ENCODE data around the gene NUBP2. TPM values are rescaled to one million over a fixed set of nuclear protein-coding genes. Genes with fewer than 3 reads are reported as not detected.

The NUBP2 gene
- total and polyA plus RNA-seq, 8 donors = 14.7 to 171 (median 67.7) TPM

GRCh38 chr16:1825864-1826690 lies 43.3 kb downstream of the NUBP2 start:
- TF ChIP-seq POLR2A (IDR thresholded peaks at IDR 0.05) (no peak), EP300 (IDR thresholded peaks at IDR 0.05) (no peak), POLR2AphosphoS5 (IDR thresholded peaks at IDR 0.05) (no peak)
- TF ChIP-seq, protein P1, sequence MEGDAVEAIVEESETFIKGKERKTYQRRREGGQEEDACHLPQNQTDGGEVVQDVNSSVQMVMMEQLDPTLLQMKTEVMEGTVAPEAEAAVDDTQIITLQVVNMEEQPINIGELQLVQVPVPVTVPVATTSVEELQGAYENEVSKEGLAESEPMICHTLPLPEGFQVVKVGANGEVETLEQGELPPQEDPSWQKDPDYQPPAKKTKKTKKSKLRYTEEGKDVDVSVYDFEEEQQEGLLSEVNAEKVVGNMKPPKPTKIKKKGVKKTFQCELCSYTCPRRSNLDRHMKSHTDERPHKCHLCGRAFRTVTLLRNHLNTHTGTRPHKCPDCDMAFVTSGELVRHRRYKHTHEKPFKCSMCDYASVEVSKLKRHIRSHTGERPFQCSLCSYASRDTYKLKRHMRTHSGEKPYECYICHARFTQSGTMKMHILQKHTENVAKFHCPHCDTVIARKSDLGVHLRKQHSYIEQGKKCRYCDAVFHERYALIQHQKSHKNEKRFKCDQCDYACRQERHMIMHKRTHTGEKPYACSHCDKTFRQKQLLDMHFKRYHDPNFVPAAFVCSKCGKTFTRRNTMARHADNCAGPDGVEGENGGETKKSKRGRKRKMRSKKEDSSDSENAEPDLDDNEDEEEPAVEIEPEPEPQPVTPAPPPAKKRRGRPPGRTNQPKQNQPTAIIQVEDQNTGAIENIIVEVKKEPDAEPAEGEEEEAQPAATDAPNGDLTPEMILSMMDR (IDR thresholded peaks at IDR 0.05) = no peak
- H3K4me3 ChIP-seq = peak overlapping the region; percentile 88 to 100 (median 96)
- H3K27me3 ChIP-seq = no peaks in the 10 kb centered on the region
- 1 to 4% (median 1%) methylated on average over 41 to 96 of the region's 96 CpGs for WGBS, 5 donors
- no peaks in the 10 kb centered on the region for H3K9me3 ChIP-seq
- peak; percentile 63 to 87 for DNase-seq
- H3K36me3 ChIP-seq = peaks cover 6 to 28% (median 24%) of the 10 kb centered on the region in 4 donors
- intact Hi-C loops (cut with DNase I; ENCODE audit: low total_unique reads) = no loop called here
- peaks cover 29 to 63% (median 59%) of the 10 kb centered on the region in 4 donors for H3K4me1 ChIP-seq
- H3K27ac ChIP-seq = peak overlapping the region; percentile 73 to 98 (median 94)

DNA sequence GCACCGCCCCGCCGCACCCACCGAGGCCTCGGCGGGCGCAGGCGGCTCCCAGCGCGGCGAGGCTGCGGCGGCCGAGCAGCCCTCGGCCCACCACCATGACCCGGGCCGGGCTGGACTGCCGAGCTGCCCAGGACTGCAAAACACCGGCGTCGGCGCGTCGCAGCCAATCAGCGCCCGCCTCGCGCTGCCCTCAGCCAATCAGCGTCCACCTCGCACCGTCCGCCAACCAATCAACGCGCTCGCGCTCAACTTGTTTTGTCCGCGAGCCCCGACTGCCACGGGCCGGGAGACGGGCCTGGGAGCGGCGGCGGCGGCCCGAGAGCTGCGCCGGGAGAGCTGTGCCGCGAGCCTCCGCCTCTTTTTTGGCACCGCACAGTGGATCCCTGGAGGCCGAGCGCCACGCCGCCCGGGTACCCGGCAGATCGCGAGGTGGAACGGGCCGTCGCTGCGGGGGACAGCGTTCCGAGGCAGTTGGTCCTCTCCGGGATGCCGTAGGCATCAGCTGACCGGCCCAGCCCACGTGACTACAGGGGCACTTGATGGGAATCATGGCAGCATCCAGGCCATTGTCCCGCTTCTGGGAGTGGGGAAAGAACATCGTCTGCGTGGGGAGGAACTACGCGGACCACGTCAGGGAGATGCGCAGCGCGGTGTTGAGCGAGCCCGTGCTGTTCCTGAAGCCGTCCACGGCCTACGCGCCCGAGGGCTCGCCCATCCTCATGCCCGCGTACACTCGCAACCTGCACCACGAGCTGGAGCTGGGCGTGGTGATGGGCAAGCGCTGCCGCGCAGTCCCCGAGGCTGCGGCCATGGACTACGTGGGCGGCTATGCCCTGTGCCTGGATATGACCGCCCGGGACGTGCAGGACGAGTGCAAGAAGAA lies 44.2 kb downstream of the NUBP2 start, which contains the start of the genes FAHD1 and HAGH:
Gene FAHD1 (plus strand): TSS at position 516 of the 883 bp plus-strand sequence. CDS start 33 bp downstream, at position 549.
Gene HAGH (minus strand): TSS at position 135 of the 883 bp plus-strand sequence. CDS start 38 bp downstream, at position 97.
- H3K27me3 ChIP-seq = no peaks in the 10 kb centered on the region
- peaks cover 29 to 63% (median 59%) of the 10 kb centered on the region in 4 donors for H3K4me1 ChIP-seq
- peak within 1 kb of the TSS; percentile 88 to 100 (median 96) for H3K4me3 ChIP-seq
- H3K9me3 ChIP-seq = no peaks in the 10 kb centered on the region
- 0 to 1% (median 0%) methylated on average over 3 to 103 of the region's 104 CpGs for WGBS, 5 donors
- peak; percentile 94 to 98 for DNase-seq
- intact Hi-C loops (cut with DNase I; ENCODE audit: low total_unique reads) = no loop called here
- H3K27ac ChIP-seq = peak within 1 kb of the TSS; percentile 92 to 98 (median 94)
- no peak for TF ChIP-seq EP300 (IDR thresholded peaks at IDR 0.05)
- TF ChIP-seq, protein P1 (IDR thresholded peaks at IDR 0.05) = no peak
- TF ChIP-seq POLR2A (IDR thresholded peaks at IDR 0.05) = no peak
- TF ChIP-seq POLR2AphosphoS5 (IDR thresholded peaks at IDR 0.05) = peak; percentile 77 to 86 (median 84)
- H3K36me3 ChIP-seq = peaks cover 0 to 27% (median 19%) of the 10 kb centered on the region in 4 donors

- H3K36me3 ChIP-seq = peaks cover 0 to 16% (median 8%) of the 10 kb centered on the region in 4 donors
- peak overlapping the region; percentile 88 to 100 (median 96) for H3K4me3 ChIP-seq
- H3K27ac ChIP-seq = peak overlapping the region in 4 of 5 donors; percentile 58 to 96 (median 76)
- no peaks in the 10 kb centered on the region for H3K9me3 ChIP-seq
- H3K27me3 ChIP-seq = no peaks in the 10 kb centered on the region
- 34 to 62% (median 41%) methylated on average over 11 of the region's 11 CpGs for WGBS, 5 donors
- no peak for DNase-seq
- TF ChIP-seq POLR2A (IDR thresholded peaks at IDR 0.05) (no peak), POLR2AphosphoS5 (IDR thresholded peaks at IDR 0.05) (peak in 1 of 3 donors; percentile 18), EP300 (IDR thresholded peaks at IDR 0.05) (no peak)
- TF ChIP-seq, protein P1 (IDR thresholded peaks at IDR 0.05) = no peak
- intact Hi-C loops (cut with DNase I; ENCODE audit: low total_unique reads) = no loop called here
- H3K4me1 ChIP-seq = peaks cover 29 to 64% (median 58%) of the 10 kb centered on the region in 4 donors
Observed at GRCh38 chr16:1828645-1829410, 46.1 kb downstream of the NUBP2 start.
